IPS-18c (cell line): ENCODE measurements around the gene HOXA1.

ENCODE experiments used
- H3K4me3 ChIP-seq: 2 replicates; pipeline ENCODE4 v1.7.0; 2013; ENCODE audit warnings: low read depth, mild to moderate bottlenecking, low read length, moderate library complexity; ENCODE audit not compliant: insufficient read depth
- H3K9me3 ChIP-seq: one replicate; pipeline ENCODE4 v1.6.1; 2013; ENCODE audit warnings: mild to moderate bottlenecking, low read length, moderate library complexity; ENCODE audit not compliant: control insufficient read depth, insufficient read depth

The HOXA1 gene

GRCh38 chr7:27122077-27122910, 26.5 kb upstream of the HOXA1 start:
- no peak overlapping the region for H3K4me3 ChIP-seq
- H3K9me3 ChIP-seq, result peaks cover 2% of the 10 kb centered on the region

DNA sequence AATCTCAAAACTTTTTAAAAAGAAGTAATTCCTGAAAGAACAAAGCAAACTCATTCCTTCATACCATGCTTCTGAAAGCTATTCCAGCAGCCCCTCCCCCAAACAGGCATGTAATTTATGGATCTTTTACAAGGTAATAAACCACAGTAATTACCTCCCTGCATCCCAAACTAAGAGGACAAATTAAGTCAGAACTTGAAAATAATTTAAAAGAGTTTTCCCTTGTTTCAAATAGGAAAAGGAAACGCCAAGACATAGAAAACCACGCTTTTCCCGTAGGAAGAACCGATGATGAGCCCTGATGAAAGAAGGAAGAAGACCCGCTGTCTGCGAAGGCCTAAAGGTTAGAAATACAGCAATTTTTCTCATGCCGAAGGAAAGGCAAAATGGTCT, 25.9 kb upstream of the HOXA1 start:
- Histone ChIP-seq H3K4me3 (no peak overlapping the region), H3K9me3 (peaks cover 2% of the 10 kb centered on the region)

DNA sequence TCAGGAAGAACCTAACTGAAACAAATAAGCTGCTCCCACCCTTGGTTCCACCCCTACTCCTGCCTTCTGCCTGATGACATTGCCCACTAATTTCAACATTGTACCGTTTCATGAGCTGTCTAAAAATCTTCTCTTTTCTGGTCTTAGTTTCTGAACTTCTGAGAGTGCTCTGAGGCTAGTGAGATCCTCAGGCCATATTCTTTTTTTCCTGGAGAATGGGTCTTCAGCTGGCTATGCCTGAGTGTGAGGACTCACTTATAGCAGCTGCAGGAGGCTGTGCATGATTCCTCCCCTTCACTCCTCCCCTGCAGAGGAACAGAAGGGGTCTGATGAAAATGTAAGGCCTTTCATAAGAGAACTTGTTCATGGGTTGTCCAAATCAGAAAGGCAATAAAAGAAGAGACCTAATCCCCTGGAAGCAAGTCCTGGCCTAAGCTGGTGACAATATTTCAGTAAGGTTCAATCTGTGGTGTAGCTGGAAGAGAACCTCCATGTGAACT, 23.7 kb upstream of the HOXA1 start:
- peaks cover 10% of the 10 kb centered on the region for H3K9me3 ChIP-seq
- H3K4me3 ChIP-seq, result no peak overlapping the region

- Histone ChIP-seq H3K4me3 (no peak overlapping the region), H3K9me3 (peaks cover 10% of the 10 kb centered on the region)
These were observed 22.8 kb upstream of the HOXA1 start for GRCh38 chr7:27118580-27118979.

DNA sequence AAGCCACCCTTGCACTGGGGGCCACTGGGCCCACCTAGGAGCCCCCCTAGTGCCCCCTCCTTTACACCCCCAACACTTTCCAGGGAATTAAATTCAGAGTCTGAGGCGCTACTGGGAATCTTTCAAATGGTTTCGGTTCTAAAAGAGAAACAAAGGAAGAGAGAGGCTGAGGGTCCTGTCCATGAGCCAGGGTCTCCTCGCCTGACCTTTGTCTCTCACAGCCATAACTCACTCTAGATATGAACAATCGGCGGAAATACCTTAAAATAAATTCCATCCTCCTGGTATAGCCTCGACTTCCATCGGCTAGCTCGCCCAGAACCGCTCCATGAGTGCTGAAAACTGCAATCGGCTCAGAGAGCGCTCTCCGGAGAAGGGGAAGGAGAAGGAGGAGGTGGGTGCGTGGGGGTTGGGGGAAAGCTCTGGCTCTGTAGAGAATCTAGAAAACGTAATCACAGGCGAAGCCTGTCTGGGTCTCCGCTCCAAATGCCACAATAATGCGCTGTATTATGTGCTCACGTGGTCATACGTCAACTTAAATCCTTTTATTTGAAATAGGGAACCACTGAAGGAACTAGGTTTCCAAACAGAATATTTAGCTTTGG, 22.2 kb upstream of the HOXA1 start:
- peaks cover 10% of the 10 kb centered on the region for H3K9me3 ChIP-seq
- H3K4me3 ChIP-seq, result no peak overlapping the region

GRCh38 chr7:27116962-27117886, 21.4 kb upstream of the HOXA1 start:
- peaks cover 10% of the 10 kb centered on the region for H3K9me3 ChIP-seq
- no peak overlapping the region for H3K4me3 ChIP-seq

DNA sequence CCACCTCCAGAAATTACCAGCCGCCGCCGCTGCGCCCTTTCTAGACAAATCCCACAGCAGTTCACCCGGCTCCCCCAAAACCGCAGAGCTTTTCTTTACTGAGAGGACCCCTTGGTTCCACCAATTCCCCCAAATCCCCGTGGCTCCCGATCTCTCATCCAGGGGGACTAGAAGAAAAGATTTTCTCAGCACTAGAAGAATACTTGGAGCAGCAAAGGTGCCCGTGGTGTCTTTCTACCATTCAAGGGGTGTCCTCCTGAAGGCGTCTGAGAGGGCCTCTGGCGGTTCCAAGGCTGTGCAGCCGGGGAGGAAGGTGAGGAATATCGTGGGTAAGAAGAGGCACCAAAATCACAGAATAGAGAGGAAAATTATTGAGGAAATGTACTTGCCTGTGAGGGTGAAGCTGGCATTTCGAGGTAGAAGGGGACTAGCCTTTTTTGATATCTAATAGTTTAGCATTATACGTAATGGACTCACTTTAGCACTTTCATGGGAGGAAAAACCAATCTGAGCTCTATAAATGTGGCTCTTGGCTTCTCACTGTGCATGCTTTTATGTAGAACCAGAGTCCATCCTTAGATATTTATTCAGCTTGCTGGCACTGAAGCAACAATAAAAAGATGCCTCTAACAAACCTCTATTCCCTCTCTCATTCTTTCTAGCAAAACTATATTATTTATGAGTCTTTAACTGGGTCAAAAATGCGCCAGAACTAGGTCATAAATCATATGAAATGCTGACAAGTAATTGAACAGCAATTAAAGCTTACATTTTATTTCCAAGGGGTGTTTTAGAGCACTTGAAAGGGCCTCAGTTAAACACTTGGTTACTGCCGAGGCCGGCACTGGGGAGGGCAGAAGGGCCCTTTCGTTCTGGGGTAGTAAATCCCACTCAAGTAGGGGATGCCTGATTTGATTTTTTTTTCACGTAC, 20.5 kb upstream of the HOXA1 start:
- peaks cover 10% of the 10 kb centered on the region for H3K9me3 ChIP-seq
- H3K4me3 ChIP-seq, result no peak overlapping the region

GRCh38 chr7:27115221-27116026, 19.6 kb upstream of the HOXA1 start:
- Histone ChIP-seq H3K4me3 (no peak overlapping the region), H3K9me3 (peaks cover 10% of the 10 kb centered on the region)

- Histone ChIP-seq H3K9me3 (peaks cover 10% of the 10 kb centered on the region), H3K4me3 (no peak overlapping the region)
These were observed 19.1 kb upstream of the HOXA1 start for GRCh38 chr7:27114881-27115220.

DNA sequence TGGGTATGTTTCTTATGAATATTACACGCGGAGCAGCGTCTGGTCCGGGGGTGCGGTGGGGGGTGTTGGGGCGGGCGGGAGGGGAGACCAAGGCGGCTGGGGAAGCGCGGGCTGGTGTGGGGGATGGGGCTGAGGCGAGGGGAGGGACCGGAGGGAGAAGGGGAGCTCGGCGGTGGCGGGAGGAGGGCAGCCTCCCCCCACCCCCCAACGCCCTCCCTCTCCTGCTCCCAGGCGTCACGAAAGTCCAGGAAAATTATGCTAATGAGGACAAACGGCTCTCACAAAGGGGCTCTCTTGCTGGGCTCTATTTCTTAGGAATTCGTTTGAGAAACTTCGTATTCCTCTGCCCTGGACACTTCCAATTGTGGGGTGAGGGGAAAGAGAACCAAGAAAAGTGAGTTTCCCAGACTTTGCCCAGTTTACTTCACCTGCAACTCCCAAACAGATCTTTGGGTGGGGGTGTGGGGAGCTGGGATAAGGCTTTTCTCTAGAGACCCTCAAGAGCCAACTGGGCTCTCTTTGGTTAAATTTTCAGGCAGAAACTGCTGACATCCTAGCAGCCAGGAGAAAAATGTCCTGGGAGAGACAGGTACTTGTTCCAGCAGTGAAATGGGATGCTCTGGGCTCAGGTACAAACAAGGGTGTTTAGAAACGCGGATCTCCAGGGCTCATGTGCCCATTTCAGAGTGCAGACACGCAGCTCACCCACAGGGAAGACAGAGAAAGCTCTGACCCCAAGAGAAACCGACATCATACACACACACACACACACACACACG, 18.4 kb upstream of the HOXA1 start:
- H3K4me3 ChIP-seq, result no peak overlapping the region
- peaks cover 10% of the 10 kb centered on the region for H3K9me3 ChIP-seq

DNA sequence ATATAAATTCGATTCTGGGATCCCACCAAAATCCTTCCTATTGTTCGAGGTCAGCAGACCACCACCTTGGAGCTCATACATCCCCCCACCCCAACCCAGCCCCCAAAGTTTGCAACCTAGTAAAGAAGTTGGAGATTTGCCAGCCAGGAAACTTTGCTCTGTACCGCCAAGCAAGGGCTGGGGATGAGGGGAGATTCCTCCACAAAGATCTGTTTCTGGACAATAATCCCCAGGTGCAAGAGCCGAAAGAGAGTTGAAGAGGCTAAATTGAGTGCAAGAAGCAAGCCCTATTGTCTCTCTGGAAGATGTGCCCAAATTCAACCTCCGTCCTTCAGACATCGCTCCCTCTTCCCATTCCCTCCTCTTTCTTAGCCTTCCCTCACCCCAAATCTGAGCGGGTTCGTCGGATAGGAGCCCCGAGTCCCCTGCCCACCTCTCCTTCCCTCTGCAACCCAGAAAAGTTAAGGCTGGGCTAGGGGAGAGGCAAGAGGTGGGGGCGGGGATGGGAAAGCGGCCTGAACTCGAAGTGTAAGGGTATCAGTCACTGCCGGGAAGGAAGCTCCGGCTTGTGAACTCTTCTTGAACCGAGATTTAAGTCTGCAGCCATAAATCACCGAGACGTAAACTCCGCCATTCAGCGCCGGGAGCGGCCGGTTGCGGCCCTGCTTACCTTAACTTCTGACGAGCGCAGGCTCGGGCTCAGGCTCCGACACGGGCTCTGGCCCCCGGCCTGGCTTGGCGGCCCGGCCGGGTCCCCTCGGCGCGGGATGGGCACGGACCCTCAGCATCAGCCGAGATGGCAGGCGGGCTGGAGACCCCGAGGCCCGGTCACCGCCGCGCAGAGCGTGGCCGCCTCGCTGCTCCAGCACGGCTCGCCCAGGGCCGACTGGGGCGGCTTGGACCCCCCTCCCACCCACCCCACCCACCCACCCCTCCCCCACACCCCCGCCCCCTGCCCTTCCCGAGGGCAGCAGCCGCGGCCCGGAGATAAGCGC, 17.5 kb upstream of the HOXA1 start:
- Histone ChIP-seq H3K9me3 (peaks cover 10% of the 10 kb centered on the region), H3K4me3 (peak overlapping the region; percentile 25)

DNA sequence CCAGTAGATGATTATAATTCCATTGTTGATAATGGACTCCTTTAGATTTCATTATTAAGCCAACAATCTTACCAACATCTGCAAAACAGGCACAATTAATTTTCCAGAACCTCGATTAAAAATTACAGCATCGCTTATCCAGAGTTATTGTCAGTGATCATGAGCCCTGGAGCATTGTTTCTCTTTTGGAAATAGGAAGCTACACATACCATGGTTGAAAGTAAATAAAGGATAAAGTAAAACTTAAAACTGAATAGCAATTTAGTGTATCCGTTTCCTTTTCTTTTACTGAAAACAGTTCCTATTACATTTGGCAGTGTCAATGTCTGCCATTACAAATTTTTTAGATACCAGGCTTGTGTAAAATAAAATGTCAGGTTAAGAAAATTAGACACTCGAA, 16.6 kb upstream of the HOXA1 start:
- Histone ChIP-seq H3K9me3 (peaks cover 10% of the 10 kb centered on the region), H3K4me3 (no peak overlapping the region)

DNA sequence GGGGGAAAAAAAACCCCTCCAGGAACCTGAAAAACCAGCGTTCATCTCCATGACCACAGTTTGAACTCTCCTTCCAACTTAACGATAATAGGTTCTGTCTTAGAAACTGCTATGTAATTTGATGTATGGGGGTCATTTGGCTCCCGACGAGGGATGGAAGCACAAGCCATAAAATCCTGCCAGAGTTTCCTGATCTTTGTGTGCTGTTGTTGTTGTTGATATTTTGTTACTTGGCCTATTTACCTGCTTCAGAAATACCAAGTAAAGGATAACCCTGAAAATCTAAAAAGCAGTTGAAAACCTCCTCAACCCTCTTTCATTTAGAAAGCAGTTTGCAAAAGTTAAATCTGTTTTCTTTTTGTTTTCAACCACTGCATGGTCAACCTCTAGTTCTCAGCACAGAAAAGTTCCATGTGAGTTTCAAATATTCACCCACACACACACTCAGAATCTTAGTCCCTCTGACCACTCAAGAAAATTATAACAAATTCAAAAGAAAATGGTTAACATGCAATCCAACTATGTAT, 16.0 kb upstream of the HOXA1 start:
- Histone ChIP-seq H3K4me3 (no peak overlapping the region), H3K9me3 (peaks cover 10% of the 10 kb centered on the region)

DNA sequence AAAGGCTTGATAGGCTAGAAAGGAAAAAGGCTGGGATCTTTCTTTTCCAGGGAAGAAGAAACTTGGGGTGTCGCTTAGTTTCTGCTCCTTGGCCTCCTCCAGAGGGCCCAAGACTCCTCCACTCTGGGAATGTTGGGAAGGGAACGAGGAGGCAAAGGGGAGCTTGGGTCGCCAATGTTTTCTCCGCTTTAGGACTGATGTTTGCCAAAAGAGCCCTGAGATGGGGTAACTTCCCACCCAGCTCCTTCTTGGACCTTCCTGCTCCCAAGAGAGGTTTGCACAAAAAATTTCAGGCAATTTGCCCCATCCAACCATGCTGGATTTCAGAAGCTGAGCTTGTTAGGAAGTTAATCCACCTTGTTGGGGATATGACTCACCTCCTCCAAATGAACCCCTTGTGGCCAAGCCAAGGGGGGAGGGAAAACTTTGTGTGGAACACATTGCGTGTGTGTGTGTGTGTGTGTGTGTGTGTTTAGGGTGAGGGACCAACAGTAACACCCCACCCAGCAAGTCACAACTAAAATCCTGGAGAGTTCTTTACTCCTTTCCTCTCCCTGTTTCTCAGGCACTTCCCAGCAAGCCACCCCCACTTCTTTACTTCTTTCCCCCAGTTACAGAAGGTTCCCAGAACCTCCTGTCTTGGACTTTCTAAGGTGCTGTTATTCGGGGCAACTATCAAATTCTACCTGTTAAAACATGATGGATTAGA, 15.4 kb upstream of the HOXA1 start:
- H3K9me3 ChIP-seq, result peaks cover 10% of the 10 kb centered on the region
- no peak overlapping the region for H3K4me3 ChIP-seq
